Panc1 (cell line): Measurements from ENCODE around the gene GDF11.

ENCODE experiments used
- REST ChIP-seq, 2 experiments: IDR thresholded peaks; 2 replicates each; pipeline ENCODE4 v1.6.1; 2011 to 2012; ENCODE audit warnings: low read depth in 2 of 2, control low read depth in 1 of 2, low read length in 1 of 2, mild to moderate bottlenecking in 1 of 2, moderate library complexity in 1 of 2; ENCODE audit not compliant: insufficient read depth in 1 of 2
- TF ChIP-seq, protein P1 (sequence below): fragments of 450-650 bp; IDR thresholded peaks from 2 replicates; pipeline ENCODE4 v1.5.1; 2017; ENCODE audit warnings: mild to moderate bottlenecking

GRCh38 chr12:55693323-55694187 is 49.4 kb upstream of the GDF11 start:
- TF ChIP-seq, protein P1, sequence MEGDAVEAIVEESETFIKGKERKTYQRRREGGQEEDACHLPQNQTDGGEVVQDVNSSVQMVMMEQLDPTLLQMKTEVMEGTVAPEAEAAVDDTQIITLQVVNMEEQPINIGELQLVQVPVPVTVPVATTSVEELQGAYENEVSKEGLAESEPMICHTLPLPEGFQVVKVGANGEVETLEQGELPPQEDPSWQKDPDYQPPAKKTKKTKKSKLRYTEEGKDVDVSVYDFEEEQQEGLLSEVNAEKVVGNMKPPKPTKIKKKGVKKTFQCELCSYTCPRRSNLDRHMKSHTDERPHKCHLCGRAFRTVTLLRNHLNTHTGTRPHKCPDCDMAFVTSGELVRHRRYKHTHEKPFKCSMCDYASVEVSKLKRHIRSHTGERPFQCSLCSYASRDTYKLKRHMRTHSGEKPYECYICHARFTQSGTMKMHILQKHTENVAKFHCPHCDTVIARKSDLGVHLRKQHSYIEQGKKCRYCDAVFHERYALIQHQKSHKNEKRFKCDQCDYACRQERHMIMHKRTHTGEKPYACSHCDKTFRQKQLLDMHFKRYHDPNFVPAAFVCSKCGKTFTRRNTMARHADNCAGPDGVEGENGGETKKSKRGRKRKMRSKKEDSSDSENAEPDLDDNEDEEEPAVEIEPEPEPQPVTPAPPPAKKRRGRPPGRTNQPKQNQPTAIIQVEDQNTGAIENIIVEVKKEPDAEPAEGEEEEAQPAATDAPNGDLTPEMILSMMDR = no peak
- TF ChIP-seq REST (IDR thresholded peaks at IDR 0.05; ENCODE audit: insufficient read depth in 1 of 2, low read depth in 2 of 2, low read length in 1 of 2) = no peak
